ENCODE measurements around the gene DNAJC16.
"Not testable (repeated sequence)": the region's sequence is repeated elsewhere in the genome, so short reads cannot be mapped to it uniquely, and the experiment has no call there.

Gene DNAJC16

DNA sequence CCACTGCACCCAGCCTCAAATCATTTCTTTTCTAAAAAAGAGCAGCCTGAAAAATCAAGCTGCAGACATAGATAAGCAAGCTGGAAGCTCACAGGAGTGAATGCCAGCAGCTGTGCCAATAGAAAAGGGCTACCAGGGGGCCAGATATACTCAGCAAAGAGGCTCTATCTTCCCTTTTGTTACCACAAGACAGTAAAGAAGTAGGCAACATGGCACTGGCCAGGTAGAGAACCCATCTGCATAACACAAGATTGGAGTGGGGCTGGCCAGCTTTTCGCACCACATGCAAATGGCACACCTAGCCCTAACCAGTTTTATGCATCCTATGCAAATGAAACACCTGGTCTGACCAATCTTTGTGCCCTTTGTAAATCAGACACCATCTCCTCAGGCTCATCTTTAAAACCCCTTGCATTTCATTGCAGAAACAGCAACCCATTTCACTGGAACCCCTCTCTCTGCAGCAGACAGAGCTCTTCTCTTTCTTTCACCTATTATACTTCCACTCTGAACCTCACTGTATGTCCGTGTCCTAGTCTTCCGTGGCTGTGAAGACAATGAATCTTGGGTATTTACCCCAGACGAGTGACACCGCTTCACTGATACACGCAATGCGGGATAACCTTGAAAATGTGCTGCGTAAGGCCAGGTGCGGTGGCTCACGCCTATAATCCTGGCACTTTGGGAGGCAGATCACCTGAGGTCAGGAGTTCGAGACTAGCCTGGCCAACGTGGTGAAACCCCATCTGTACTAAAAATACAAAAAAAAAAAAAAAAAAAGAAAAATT lies 17.8 kb upstream of the DNAJC16 start:
- DNase-seq = no peak

DNA sequence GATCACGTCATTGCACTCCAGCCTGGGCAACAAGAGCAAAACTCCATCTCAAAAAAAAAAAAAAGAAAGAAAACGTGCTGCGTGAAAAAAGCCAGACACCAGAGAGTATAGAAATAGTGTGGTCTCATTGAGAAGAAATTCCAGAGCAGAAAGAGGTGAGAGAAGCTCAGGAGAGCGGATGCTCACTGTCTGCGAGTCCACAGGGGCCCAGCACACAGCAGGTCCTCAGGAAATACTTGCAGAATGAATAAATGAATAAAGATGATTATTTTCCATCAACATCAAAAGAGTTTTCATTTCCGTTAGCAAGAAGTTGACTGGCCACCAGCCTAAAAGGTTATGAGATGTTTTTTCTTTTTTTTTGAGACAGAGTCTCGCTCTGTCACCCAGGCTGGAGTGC lies 17.1 kb upstream of the DNAJC16 start:
- no peak for DNase-seq

DNA sequence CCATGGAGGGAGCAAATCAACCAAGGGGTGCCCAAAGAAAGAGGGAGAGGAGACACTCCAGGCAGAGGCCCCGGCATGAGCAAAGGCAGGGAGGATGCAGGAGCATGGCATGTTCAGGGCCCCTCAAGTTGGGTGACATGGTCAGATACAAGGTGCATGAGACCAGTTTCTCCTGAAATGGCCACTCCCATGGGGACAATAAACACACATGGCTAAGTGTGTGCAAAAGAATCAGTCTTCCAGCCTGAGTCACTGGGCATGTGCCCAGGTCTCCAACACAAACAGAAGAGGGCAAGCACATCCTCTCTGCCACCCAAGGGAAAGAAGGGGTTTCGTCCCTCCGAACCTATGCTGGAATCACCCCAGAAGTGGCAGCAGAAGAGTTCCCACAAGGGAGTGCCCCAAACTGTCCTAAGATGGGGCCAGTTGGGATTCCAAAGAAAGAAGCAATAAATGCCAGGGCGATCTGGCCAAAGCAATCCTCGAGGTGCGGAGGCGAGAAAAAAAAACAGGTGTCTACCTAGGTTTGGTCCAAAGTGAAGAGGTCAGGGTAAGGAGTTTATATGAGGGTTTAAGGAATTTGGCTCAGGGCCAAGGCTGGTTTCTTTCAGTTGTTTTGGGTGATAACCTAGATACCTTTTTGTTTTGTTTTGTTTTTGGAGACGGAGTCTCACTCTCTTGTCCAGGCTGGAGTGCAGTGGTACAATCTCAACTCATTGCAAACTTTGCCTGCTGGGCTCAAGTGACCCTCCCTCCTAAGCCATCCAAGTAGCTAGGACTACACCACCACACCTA lies 15.8 kb upstream of the DNAJC16 start:
- DNase-seq = no peak

DNA sequence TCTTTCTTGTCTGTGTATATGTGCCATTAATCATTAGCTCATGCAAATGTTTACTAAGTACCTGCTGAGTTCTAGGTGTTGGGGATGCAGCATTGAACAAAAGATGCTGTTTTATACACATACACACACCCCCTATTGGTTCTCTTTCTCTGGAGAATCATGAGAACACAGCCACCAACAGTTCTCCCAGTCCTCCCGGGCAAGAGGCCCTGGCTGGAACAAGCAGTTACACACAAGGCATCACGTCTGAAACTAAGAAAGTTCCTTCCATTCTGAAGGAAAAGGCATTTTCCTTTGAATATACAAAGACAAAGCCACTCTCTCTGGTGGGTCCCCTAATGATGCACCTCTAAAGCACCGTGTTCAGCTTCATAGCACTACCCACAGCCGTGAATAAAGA lies 13.5 kb upstream of the DNAJC16 start:
- DNase-seq = no peak

DNA sequence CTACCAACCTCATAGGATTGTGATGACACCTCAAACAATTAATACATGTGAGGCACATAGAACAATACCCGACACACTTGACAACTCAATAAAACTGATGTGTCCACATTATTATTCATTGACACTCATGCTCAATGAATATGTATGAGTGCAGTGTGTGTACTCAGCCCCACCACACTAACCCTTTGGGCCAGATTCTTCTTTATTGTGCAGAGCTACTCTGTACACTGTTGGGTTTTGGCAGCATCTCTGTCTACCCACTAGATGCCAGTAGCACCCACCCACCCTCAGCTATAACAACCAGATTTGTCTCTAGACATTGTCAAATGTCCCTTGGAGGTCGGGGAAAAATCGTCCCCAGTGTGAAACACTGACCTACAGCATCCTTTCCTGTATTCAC lies 12.7 kb upstream of the DNAJC16 start:
- DNase-seq = no peak

DNA sequence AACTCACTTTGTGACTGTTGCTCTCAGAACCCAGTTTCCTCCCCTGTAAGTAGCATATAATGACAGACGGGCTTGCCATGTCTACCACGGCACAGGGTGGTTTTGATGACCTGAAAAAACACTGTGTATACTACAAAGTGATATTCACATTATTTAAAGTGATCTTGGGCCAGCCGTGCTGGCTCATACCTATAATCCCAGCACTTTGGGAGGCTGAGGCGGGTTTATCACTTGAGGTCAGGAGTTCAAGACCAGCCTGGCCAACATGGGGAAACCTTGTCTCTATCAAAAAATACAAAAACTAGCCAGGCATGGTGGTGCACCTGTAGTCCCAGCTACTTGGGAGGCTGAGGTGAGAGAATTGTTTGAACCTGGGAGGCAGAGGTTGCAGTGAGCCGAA lies 12.1 kb upstream of the DNAJC16 start:
- DNase-seq = not testable (repeated sequence)

DNA sequence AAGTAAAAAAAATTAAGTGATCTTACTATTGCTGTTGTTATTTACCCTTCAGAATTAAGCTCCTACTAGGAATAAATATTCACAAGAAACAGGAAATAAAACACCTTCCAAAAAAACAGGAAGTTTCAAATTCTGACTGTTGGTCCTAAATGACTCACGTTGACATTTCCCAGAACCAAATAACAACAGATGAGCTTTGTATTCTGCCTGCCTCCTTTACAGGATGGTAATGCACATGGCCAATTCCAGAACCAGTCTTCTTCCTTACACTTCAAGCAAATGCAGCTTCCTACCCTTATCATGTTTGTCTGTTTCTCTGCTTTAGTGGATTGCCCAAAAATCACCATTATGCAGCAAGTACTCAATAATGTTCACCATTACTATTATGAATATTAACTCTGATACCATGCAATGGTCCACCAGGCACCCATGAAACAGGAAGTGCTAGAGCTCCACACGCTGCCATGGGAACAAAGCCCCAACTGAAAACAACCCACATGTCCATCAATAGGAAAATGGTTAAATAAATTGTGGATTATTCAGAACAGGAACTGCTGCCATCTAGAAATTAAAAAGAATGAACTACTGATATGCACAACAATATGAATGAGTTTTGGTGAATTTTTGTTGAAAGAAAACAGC lies 11.5 kb upstream of the DNAJC16 start:
- no peak for DNase-seq

DNA sequence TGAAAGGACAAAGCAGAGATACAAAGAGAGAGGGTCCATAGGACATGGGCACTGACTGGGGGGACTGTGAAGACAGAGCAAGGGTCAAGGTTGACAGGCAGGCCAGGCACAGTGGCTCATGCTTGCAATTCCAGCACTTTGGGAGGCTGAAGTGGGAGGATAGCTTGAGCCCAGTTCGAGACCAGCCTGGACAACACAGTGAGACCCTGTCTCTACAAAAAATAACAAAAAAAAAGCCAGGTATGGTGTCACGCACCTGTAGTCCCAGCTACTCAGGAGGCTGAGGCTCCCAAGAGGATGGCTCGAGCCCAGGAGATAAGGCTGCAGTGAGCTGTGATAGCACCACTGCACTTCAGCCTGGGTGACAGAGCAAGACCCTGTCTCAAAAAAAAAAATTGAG lies 7.0 kb upstream of the DNAJC16 start:
- DNase-seq = no peak

DNA sequence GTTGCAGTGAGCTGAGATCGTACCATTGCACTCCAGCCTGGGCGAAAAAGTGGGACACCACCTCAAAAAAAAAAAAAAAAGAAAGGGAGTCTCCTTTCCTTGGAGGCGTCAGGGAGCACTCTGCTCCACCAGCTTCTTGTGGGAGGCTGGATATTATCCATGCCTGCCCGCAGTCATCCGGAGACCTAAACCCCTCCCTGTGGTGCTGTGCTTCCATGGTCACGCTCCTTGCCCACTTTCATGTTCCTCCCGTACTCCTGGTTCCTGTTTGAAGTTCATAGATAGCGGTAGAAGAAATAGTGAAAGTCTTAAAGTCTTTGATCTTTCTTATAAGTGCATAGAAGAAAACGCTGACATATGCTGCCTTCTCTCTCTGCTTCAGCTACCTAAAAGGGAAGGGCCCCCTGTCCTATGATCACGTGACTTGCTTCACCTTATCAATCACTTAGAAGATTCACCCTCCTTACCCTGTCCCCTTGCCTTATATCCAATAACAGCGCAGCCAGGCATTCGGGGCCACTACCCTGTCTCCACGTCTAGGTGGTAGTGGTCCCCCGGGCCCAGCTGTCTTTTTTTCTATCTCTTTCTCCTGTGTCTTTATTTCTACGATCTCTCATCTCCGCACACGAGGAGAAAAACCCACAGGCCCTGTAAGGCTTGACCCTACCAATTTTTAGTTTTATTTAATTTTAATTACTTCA lies 5.3 kb upstream of the DNAJC16 start:
- DNase-seq = not testable (repeated sequence)

DNA sequence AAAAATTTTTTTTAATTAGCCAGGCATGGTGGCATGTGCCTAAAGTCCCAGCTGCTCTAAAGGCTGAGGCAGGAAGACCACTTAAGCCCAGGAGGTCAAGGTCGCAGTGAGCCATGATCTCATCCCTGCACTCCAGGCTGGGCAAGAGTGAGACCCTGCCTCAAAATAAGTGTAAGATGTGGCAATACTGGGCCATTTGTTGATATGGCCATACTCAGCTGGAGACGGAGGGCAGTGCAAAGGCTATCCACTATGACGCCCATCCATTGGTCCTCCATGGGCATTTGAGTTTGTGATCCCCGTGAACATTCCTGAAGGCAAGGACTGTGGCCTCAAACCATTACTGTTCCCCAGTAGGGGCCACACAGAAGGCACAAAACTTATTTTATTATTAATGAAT lies 4.1 kb upstream of the DNAJC16 start:
- no peak for DNase-seq

DNA sequence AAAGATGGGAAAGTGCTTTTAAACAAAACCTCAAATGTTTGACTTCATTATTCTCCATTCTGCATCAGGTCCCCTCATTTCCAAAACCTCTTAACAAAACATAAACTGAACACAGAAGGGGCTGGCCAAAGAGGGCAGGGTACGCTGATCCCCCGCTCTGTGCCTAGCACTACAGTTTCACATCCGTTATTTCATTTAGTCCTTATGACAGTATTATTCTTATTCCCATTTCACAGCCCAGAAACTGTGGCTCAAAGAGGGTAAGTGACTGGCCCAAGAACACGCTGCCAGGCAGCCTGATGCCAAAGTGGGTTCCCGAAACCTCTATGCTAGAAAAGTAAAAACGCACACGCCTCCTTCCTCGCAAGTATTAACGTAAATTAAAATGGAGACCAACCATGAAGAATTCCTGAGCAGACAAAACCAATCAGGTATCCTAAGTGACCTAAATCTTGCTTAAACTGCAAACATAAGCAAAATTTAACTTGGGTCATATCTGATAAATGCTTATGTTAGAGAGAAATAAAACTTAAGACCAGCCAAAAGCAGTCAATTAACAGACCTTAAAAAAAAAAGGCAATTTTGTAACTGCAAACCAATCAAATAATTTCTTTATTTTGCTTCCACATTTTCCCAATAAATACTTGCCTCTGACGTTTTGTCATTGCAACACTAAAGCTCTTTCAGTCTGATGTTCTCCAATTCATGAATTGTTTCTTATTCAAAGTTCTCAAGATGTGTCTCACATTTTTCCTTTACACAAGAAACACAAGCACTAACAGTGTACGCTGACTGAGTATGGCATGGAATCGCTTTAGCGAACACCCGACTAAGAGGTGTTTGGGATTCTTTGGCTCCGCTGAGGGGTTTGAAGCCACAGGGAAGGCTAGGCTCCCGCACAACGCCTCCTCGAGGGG lies 3.3 kb upstream of the DNAJC16 start:
- no peak for DNase-seq

DNA sequence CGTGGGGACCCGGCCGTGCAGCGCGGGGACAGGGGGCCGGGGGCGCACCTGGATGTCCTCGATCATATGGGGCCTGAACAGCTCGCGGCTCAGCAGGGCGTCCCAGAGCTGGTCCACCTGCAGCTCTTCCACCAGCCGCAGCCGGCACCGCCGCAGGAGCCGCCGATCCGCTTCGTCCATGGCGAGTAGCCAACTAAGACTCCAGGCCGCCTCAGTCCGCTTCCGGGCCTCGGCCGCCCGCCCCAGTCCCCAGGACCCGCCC lies 2.7 kb upstream of the DNAJC16 start, which contains the start of gene CASP9:
Gene CASP9, minus strand, starts transcription at position 195 of the 262 bp plus-strand sequence. Its CDS starts 15 bp downstream, at position 180.
- DNase-seq = no peak

DNA sequence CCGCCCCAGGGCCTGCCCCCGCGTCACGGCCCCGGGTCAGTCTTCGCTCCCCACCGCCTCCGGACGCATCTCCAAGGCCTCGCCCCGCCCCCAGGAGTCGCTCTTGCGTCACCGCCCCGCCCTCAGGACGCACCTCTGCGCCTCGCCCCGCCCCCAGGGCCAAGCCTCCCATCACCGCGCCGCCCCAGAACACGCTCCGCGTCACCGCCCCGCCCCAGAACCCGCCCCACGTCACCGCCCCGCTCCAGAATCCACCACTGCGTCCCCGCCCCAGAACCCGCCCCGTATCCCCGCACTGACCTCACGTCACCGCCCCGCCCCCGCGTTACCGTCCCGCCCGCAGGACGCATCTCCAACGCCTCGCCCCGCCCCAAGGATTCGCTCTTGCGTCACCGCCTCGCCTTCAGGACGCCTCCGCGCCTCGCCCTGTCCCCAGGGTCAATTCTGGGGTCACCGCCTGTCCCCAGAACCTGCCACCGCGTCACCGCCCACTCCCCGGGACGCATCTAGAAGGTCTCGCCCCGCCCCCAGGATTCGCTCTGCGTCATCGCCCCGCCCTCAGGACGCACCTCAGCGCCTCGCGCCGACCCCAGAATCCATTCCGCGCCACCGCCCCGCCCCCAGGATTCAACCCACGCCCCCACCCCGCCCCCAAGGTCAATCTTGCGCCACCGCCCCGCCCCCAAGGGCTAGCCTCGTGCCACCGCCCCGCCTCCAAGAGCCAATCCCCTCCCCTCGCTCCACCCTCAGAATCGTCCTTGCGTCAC lies 2.2 kb upstream of the DNAJC16 start:
- DNase-seq = peak; percentile 92

DNA sequence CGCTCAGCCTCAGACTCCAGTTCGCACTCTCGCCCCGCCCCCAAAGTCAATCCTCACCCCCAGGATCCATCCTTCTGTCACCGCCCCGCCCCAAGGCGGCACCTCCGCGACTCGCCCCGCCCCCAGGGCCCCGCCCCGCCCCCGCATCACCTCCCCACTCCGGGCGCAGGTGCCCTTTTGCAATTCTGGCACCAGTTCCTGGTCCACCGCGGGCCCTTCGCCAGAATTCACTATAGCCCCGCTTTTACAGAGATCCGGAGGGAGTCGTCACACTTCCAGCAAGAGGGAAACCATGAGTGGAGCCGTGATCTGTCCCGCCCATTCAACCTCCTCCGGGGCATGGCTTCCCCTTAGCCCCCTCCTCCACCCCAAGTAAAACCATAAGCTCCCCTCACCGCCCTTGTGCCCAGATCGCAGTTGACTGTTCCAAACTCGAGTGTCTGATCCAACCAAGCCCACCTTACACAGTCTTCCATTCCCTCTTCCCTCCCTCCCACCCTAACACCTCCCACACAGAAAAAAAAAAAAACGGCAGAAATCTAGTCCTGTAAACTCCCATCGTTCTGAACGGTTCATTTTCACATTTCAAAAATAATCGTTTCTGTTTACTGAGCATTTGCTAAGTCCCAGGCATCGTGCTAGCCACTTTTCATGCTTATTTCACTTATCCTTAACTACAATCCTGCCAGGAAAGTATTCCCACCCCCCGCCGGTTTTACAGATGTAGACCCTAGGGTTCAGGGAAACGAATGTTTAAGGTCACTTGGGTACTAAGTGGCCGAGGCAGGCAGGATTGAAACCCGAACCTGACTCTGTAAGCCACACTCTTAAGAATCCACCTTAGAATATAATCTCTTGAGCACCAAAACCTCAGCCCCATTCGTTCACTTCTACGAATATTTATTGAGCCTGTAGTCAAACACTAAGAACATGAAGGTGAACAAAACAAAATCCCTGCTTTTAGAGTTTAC lies 1.3 kb upstream of the DNAJC16 start:
- no peak for DNase-seq

DNA sequence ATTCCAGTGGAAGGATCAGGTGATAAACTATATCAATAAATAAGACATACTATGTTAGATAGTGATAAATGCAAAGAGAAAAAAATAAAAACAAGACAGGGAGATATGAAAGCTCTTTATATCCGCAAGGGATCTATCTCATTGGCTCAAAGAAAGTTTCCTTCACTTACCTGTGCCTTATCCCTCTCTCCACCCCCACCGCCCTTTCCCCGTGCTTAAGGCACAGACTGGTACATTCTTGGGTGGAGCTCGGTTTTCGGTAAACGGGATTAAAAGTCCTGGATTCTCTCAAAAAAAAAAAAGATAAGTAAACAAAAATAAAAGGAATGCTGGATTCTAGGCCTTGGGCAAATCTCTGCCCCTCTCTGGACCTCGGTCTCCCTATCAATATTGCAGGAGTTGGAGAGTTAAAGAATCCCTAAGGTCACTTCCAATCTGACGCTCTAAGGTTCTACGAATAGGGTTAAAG lies 593 bp upstream of the DNAJC16 start:
- no peak for DNase-seq

DNA sequence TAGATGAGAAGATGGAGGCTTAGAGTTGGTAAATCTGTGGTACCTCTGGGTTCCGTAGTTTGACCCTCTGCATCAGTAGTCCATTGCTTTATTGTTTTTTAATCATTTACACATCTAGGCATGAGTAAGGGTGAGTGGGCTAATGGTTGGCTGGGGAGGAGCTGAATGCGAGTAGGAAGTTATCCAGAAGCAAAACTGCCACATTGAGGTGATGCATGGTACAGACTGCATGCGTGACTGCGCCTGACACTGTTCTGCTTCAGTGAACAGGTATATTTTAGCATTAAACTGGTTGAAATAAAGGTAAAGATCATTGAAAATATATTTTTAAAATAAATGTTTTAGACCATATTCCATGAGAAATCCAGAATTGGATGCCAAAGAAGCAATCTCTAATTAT lies 4.4 kb downstream of the DNAJC16 start:
- DNase-seq = no peak

DNA sequence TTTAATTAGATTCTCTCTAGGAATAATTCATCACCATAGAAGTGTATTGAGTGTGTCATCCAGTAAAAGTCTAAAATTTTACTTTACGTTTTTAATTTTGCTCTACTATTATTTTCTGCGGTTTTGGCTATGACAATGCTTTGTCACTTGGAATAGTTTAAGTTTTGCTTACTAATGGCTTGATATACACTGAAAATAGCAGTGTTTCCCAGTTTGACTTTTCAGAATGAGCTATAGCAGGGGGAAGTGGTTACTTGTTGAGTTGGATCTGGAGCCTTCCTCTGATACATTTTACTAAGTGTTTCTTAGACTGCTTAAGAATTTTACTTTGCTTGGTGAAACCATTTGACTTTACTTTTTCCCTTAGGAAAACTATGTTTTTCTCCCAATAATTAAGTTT lies 5.0 kb downstream of the DNAJC16 start:
- no peak for DNase-seq

DNA sequence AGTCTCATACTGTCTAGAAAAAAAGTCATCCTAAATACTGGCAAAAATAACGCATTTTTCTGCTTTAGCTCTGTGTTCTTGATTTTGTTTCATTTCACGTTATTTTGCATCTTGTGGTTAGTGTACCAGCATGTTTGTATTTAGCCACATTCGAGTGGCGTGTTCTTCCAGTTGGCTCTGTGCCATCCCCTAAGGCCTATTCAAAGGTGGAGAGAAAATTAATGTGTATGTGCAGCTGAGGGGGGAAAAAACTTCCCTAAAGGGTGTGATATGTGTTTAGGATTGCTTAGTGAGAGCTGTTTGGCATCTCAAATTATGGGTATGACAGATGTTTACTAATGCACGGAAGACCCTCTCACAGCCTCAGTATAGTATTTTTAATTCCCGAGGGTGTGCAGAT lies 12.1 kb downstream of the DNAJC16 start:
- no peak for DNase-seq

DNA sequence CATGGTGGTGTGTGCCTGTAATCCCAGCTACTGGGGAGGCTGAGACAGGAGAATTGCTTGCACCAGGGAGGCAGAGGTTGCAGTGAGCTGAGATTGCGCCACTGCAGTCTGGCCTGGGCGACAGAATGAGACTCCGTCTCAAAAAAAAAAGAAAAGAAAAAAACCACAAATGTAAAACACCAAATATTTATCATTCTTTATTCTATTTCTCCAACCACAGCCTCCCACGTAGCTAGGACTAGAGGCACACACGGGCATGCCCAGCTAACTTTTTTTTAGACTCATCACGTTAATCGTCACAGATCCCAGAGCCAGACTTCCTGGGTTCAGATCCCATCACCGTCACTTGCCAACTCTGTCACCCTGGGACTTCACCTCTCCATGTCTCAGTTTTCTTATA lies 13.5 kb downstream of the DNAJC16 start:
- no peak for DNase-seq

DNA sequence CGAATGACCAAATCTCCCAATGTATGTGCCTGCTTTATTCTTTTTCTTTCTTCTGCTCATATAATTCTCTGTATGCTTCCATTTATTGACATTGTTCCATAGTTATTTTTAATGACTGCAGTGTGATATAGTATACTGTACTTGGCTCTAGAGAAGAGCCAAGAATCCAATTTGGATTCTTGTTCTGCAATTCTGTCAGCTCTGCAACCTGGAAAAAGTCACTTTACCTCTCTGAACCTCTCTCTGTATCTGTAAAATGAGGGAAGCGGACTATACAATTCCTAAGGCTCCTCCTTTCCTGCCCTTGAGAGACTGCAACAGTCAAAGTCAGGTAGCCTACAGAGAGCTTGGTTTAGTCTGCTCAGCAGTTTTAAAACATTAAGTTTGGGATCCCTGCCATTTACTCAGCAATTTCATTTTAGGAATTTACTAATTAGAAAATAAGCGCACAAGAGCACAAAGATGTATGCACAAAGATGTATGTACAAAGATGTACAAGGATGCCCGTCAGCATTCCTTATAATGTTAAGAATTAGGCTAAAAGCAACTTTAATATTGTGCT lies 14.7 kb downstream of the DNAJC16 start:
- DNase-seq = no peak

All from NCI-H187 treated with DMSO at 0.1 percent for 48 hours (cell line).